GM18499 (cell line): ENCODE data around the gene ADAMTS12.

ENCODE experiments used
- ATAC-seq: cut with Tn5 transposase; IDR thresholded peaks from one replicate; pipeline ENCODE4 v1.9.1; 2021; ENCODE audit warnings: moderate number of reproducible peaks; ENCODE audit not compliant: insufficient read depth, unreplicated experiment

ADAMTS12 gene

DNA sequence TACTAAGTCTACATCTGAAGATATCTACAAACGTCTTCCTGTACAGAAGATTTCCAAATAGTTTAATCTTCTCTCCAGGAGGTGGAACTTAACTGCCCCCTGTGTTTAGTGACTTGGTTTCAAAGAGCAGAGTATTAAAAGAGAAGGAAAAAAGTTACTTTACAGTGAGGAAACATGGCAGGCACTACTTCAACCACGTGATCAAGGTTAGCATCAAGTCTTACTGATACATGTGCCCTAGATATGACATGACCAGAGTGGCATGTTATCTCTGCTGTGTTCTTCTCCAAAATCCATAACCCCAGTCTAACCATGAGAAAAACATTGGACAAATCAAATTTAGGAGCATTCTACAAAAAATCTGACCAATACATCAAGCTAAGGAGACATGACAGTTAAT, 125.8 kb downstream of the ADAMTS12 start:
- ATAC-seq, result no peak

- no peak for ATAC-seq
These were observed 127.0 kb downstream of the ADAMTS12 start for GRCh38 chr5:33764786-33765185.

- ATAC-seq, result no peak
These were observed 128.4 kb downstream of the ADAMTS12 start for GRCh38 chr5:33763435-33763834.

DNA sequence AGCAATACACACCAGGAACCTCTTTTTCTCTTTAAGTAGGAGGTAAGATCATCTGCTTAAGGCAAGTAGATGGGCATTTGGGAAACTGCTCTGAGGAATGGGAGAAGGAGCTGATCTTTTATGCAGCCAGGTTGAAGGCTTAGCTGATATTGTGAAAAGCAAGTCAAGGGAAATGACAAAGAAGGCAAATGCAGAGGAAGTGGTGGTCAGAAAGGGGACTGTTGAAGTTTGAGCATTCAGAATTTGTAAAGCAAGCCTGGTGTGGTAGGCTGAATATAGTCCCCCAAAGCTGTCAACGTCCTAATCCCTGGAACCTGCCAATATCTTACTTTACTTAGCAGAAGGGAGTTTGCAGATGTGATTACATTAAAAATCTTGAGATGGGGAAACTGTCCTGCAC, 128.9 kb downstream of the ADAMTS12 start:
- ATAC-seq, result no peak

DNA sequence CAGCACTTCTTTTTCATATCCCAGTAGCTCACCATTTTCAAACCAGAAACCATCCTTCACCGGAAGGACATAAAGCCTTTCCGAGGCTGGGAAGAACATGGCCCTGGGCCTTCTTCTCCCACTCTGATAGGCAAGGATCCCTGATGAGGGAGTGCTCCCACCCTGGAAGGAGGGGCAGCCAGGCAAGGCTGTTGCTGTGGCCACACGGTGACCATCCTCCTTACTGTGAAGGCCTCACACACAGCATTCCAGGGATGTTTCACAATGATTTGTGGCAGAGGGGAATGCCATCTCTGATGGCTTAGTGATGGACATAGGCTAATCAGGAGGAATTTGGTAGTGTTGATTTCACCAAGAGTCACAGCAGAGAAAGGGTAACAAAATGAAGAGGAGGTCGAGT, 130.7 kb downstream of the ADAMTS12 start:
- ATAC-seq, result no peak

GRCh38 chr5:33758737-33759136, 133.1 kb downstream of the ADAMTS12 start:
- ATAC-seq, result no peak

- ATAC-seq, result no peak
These were observed 135.3 kb downstream of the ADAMTS12 start for GRCh38 chr5:33756491-33756890.

GRCh38 chr5:33755231-33755630, 136.6 kb downstream of the ADAMTS12 start:
- no peak for ATAC-seq

DNA sequence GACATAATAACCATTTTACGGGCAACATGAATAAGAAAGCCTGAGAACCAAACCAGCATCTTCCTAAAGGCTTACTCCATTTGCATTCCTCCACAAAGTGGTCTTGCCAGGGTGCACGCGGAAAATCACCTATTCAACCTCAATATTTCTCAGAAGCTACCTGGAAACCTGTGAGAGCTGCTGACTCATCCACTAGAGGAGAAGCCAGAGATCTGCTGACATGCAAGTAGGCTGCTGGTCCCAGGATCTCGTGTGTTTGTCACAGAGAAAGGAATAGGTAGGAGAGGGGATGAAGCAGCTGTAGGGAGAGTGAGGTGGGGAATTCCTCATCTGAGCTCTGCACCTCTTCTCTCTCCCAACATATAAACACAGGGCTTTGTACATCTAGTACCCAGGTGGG, 138.1 kb downstream of the ADAMTS12 start:
- ATAC-seq, result no peak

- no peak for ATAC-seq
These were observed 143.0 kb downstream of the ADAMTS12 start for GRCh38 chr5:33748754-33749153.

DNA sequence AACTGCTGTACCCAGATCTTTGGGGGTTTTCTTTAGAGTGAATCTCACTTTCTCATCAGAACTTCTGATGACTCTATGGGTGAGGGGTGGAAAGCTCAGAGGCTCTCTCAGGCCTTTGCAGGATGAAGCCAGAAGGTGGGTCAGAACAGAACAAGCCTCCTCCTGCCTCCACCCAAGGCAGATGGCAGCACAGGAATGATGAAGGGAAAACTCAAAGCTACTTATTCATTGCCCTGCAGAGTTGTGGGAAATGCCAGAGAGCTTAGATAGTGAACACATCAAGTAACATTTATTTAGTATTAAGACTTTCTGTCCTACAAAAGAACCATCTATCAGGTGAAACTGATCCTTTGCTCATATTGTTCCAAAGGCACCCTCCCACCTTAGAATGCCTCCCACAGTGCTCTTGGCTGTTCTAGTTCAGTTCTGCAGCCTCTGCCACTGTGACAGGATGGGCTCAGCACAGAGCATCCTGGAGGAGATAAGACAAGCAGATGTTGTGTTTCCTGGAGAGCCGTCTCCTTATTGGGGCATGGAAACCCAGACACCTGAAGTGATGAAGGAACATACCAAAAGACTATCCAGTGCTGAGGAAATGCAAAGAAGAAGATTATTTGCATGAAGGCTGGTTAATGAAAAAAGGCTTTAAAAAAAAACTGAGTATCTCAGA, 146.6 kb downstream of the ADAMTS12 start:
- no peak for ATAC-seq

GRCh38 chr5:33743099-33743498, 148.7 kb downstream of the ADAMTS12 start:
- no peak for ATAC-seq

- ATAC-seq, result no peak
These were observed 149.6 kb downstream of the ADAMTS12 start for GRCh38 chr5:33742181-33742580.

- ATAC-seq, result no peak
These were observed 152.8 kb downstream of the ADAMTS12 start for GRCh38 chr5:33738967-33739366.

DNA sequence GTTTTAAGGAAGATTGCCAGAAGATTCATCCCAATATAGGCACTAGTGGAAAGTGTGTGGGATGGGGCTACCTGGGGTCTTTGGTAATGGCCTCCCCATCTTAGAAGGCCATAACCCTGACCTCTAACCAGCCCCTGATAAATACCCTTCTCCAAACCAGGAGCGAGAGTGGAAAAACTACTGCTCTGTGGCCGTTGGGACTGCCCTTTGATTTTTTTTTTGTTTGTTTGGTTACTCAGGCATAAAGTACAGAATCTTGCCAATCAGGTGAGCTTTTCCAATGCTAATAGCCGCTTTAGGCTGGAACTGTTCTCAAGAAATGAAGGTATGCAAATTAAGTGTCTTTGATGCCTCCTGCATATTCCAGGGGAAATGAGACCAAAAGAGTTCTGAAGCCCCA, 153.7 kb downstream of the ADAMTS12 start:
- ATAC-seq, result no peak

DNA sequence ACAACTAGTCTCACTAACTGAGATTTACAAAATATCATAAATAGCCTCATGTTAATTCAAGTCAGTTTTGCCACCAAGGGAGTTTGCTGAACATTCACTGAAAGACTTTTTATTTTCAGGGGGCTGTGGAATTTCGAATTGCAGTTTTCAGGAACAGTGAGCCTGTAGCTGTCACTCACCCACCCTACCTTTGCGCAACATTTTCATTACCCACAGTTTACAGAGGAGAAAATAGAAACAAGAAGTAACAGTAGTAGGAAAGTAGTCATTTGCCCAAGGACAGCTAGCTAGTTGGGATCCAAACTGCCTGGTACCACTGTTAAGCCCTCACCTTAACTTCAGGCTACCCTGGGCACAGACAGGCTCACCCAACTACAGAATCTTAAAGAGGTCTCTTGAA, 154.1 kb downstream of the ADAMTS12 start:
- ATAC-seq, result no peak

GRCh38 chr5:33737284-33737683, 154.5 kb downstream of the ADAMTS12 start:
- ATAC-seq, result no peak

DNA sequence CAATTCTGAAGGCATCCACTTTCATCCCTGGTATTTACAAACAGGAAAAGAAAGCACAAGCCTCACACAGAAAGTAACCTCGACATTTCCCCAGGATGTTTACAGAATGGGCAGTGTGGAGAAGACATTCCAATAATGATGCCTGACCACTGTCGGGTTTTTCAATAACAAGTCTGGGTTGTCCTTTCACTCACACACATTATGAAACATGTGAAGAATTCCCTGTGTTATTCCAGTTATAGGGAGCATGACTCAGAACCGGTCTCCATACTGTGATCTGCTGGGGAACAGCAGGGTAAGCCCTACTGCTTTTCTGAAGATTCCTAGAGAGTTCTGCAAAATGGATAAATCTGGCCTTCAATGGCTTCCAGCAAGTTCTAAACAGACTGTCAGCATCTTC, 155.3 kb downstream of the ADAMTS12 start:
- ATAC-seq, result no peak

- ATAC-seq, result no peak
These were observed 156.7 kb downstream of the ADAMTS12 start for GRCh38 chr5:33735072-33735471.

GRCh38 chr5:33734537-33734936, 157.3 kb downstream of the ADAMTS12 start:
- ATAC-seq, result no peak

- no peak for ATAC-seq
These were observed 158.6 kb downstream of the ADAMTS12 start for GRCh38 chr5:33733225-33733624.

GRCh38 chr5:33726422-33727165, 165.2 kb downstream of the ADAMTS12 start:
- no peak for ATAC-seq
